RWPE2 (cell line): ENCODE measurements around the gene TMOD3.

Source experiments
- ATAC-seq: fragments of 200-7000 bp; cut with Tn5 transposase; 3 replicates; pipeline ENCODE4 v1.9.1; 2021; ENCODE audit warnings: low read depth
- DNase-seq: peaks from one replicate; pipeline ENCODE4 v3.0.0-alpha.2; 2020; ENCODE audit warnings: low spot score
- H3K27ac ChIP-seq: fragments of 450-650 bp; 2 replicates; pipeline ENCODE4 v1.5.1; 2017; ENCODE audit warnings: mild to moderate bottlenecking; ENCODE audit not compliant: poor library complexity, severe bottlenecking
- H3K27me3 ChIP-seq: fragments of 250-450 bp; sonication (Bioruptor Pico); 2 replicates; pipeline ENCODE4 v1.5.1; 2021; ENCODE audit warnings: mild to moderate bottlenecking, moderate library complexity; ENCODE audit not compliant: insufficient read depth, poor library complexity, severe bottlenecking
- H3K36me3 ChIP-seq: fragments of 250-450 bp; sonication (Bioruptor Pico); 2 replicates; pipeline ENCODE4 v1.5.1; 2020; ENCODE audit warnings: low read depth, mild to moderate bottlenecking, moderate library complexity
- H3K4me1 ChIP-seq: fragments of 250-450 bp; sonication (Bioruptor Pico); 2 replicates; pipeline ENCODE4 v1.5.1; 2021; ENCODE audit warnings: mild to moderate bottlenecking, moderate library complexity; ENCODE audit not compliant: insufficient read depth, poor library complexity, severe bottlenecking
- H3K4me3 ChIP-seq: fragments of 250-450 bp; sonication (Bioruptor Pico); 2 replicates; pipeline ENCODE4 v1.5.1; 2021; ENCODE audit warnings: mild to moderate bottlenecking, moderate library complexity; ENCODE audit not compliant: severe bottlenecking
- H3K9me3 ChIP-seq: fragments of 250-450 bp; sonication (Bioruptor Pico); 2 replicates; pipeline ENCODE4 v1.5.1; 2021; ENCODE audit warnings: mild to moderate bottlenecking, moderate library complexity; ENCODE audit not compliant: severe bottlenecking
- CTCF ChIP-seq: fragments of 450-650 bp; IDR thresholded peaks from one replicate; pipeline ENCODE4 v1.5.1; 2017; ENCODE audit warnings: mild to moderate bottlenecking, moderate library complexity; ENCODE audit not compliant: poor library complexity, severe bottlenecking

The TMOD3 gene

GRCh38 chr15:51829376-51830275, at the start of gene TMOD3:
Gene TMOD3, plus strand, starts transcription at chr15:51829653. Its CDS starts 33,232 bp downstream, at chr15:51862885.
- Histone ChIP-seq H3K9me3 (no peaks in the 10 kb centered on the region), H3K36me3 (peaks cover 38% of the 10 kb centered on the region), H3K27ac (peak within 1 kb of the TSS; percentile 96), H3K4me3 (peak within 1 kb of the TSS; percentile 86), H3K27me3 (no peaks in the 10 kb centered on the region), H3K4me1 (peaks cover 55% of the 10 kb centered on the region)
- DNase-seq: peak; percentile 96
- ATAC-seq: peak; percentile 72
- no peak for TF ChIP-seq CTCF

GRCh38 chr15:51780636-51781035, 48.8 kb upstream of the TMOD3 start:
- H3K9me3 ChIP-seq: no peaks in the 10 kb centered on the region
- no peak overlapping the region for H3K27ac ChIP-seq
- ATAC-seq: peak; percentile 77
- TF ChIP-seq CTCF: no peak
- no peak overlapping the region for H3K4me3 ChIP-seq
- H3K4me1 ChIP-seq: peaks cover 8% of the 10 kb centered on the region
- peaks cover 3% of the 10 kb centered on the region; the same call in 1 of the 2 replicates for H3K36me3 ChIP-seq
- H3K27me3 ChIP-seq: no peaks in the 10 kb centered on the region
- no peak for DNase-seq

DNA sequence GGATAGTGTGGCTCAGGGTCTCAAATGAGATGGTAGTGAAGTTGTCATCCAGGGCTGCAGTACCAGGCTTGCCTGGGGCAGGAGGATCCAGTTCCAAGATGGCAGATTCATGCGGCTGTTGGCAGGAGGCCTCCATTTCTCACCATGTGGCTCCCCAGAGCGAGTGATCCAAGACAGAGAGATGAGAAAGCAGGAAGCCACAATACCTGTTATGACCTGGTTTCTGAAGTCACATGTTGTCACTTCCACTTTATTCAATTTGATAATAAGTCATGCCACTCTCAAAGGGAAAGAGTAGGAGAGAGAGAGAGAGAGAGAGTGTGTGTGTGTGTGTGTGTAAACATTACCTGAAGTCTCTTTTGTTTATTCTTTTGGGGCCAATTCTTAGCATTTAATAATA, 47.9 kb upstream of the TMOD3 start:
- no peak for DNase-seq

GRCh38 chr15:51782357-51782896, 47.0 kb upstream of the TMOD3 start:
- TF ChIP-seq CTCF: peak; percentile 83
- Histone ChIP-seq H3K4me3 (no peak overlapping the region), H3K36me3 (peaks cover under 1% of the 10 kb centered on the region; the same call in 1 of the 2 replicates), H3K27ac (no peak overlapping the region), H3K27me3 (no peaks in the 10 kb centered on the region), H3K9me3 (no peaks in the 10 kb centered on the region), H3K4me1 (peaks cover 4% of the 10 kb centered on the region)
- peak; percentile 56; the same call in 2 of the 3 replicates for ATAC-seq
- no peak for DNase-seq

More for the DNA sequence above, 47.9 kb upstream of the TMOD3 start:
- peaks cover 7% of the 10 kb centered on the region for H3K4me1 ChIP-seq
- no peak for TF ChIP-seq CTCF
- H3K27me3 ChIP-seq: no peaks in the 10 kb centered on the region
- peaks cover 3% of the 10 kb centered on the region; the same call in 1 of the 2 replicates for H3K36me3 ChIP-seq
- no peak overlapping the region for H3K4me3 ChIP-seq
- H3K9me3 ChIP-seq: no peaks in the 10 kb centered on the region
- no peak overlapping the region for H3K27ac ChIP-seq
- ATAC-seq: no peak
